ENCODE measurements around the gene PDE9A. TPM values are rescaled to one million over a fixed set of nuclear protein-coding genes. Genes with fewer than 3 reads are reported as not detected.

The PDE9A gene
- total RNA-seq, 1 donor from 2014 or later = 58.7 TPM

GRCh38 chr21:42650441-42651421 lies 2.7 kb upstream of the PDE9A start:
- peak; percentile 18 for DNase-seq
- Mint-ChIP-seq H3K27me3 (ENCODE audit: unreplicated experiment) (peaks cover 33% of the 10 kb centered on the region), H3K27ac (ENCODE audit: unreplicated experiment) (peak overlapping the region; percentile 6), H3K4me3 (ENCODE audit: unreplicated experiment) (peak overlapping the region; percentile 0), H3K36me3 (ENCODE audit: unreplicated experiment) (no peaks in the 10 kb centered on the region), H3K4me1 (ENCODE audit: low read depth, unreplicated experiment) (peaks cover 17% of the 10 kb centered on the region), H3K9me3 (ENCODE audit: unreplicated experiment) (peaks cover 32% of the 10 kb centered on the region)
- no peak for TF ChIP-seq CTCF (IDR thresholded peaks at IDR 0.05; ENCODE audit: partially characterized antibody, unreplicated experiment)

- DNase-seq = peak; percentile 28
- peaks cover 39% of the 10 kb centered on the region for H3K27me3 Mint-ChIP-seq (ENCODE audit: unreplicated experiment)
- peak overlapping the region; percentile 96 for H3K27ac Mint-ChIP-seq (ENCODE audit: unreplicated experiment)
- peak overlapping the region; percentile 55 for H3K4me3 Mint-ChIP-seq (ENCODE audit: unreplicated experiment)
- H3K9me3 Mint-ChIP-seq (ENCODE audit: unreplicated experiment) = peaks cover 32% of the 10 kb centered on the region
- H3K36me3 Mint-ChIP-seq (ENCODE audit: unreplicated experiment) = no peaks in the 10 kb centered on the region
- peaks cover 26% of the 10 kb centered on the region for H3K4me1 Mint-ChIP-seq (ENCODE audit: low read depth, unreplicated experiment)
- no peak for TF ChIP-seq CTCF (IDR thresholded peaks at IDR 0.05; ENCODE audit: partially characterized antibody, unreplicated experiment)
Observed at GRCh38 chr21:42651515-42652401, 1.7 kb upstream of the PDE9A start.

- no peaks in the 10 kb centered on the region for H3K36me3 Mint-ChIP-seq (ENCODE audit: unreplicated experiment)
- peak overlapping the region; percentile 96 for H3K27ac Mint-ChIP-seq (ENCODE audit: unreplicated experiment)
- TF ChIP-seq CTCF (IDR thresholded peaks at IDR 0.05; ENCODE audit: partially characterized antibody, unreplicated experiment) = peak; percentile 73
- DNase-seq = peak; percentile 80
- H3K9me3 Mint-ChIP-seq (ENCODE audit: unreplicated experiment) = peaks cover 29% of the 10 kb centered on the region
- H3K4me1 Mint-ChIP-seq (ENCODE audit: low read depth, unreplicated experiment) = peaks cover 31% of the 10 kb centered on the region
- H3K27me3 Mint-ChIP-seq (ENCODE audit: unreplicated experiment) = peaks cover 40% of the 10 kb centered on the region
- peak overlapping the region; percentile 83 for H3K4me3 Mint-ChIP-seq (ENCODE audit: unreplicated experiment)
Observed at GRCh38 chr21:42652527-42653230, 742 bp upstream of the PDE9A start.

GRCh38 chr21:42654179-42654912 lies 925 bp downstream of the PDE9A start:
- DNase-seq = no peak
- Mint-ChIP-seq H3K27ac (ENCODE audit: unreplicated experiment) (peak overlapping the region; percentile 88), H3K9me3 (ENCODE audit: unreplicated experiment) (peaks cover 28% of the 10 kb centered on the region), H3K4me1 (ENCODE audit: low read depth, unreplicated experiment) (peaks cover 39% of the 10 kb centered on the region), H3K36me3 (ENCODE audit: unreplicated experiment) (no peaks in the 10 kb centered on the region), H3K27me3 (ENCODE audit: unreplicated experiment) (peaks cover 35% of the 10 kb centered on the region), H3K4me3 (ENCODE audit: unreplicated experiment) (peak overlapping the region; percentile 94)
- TF ChIP-seq CTCF (IDR thresholded peaks at IDR 0.05; ENCODE audit: partially characterized antibody, unreplicated experiment) = no peak

Measured in glutamatergic neuron (in vitro differentiated cells).